Mononuclear cell (primary cell): ENCODE measurements around the gene ETHE1. TPM values are rescaled to one million over a fixed set of nuclear protein-coding genes. Genes with fewer than 3 reads are reported as not detected.
"Not testable (repeated sequence)": the region's sequence is repeated elsewhere in the genome, so short reads cannot be mapped to it uniquely, and the experiment has no call there.

Experiments used
- H3K27me3 ChIP-seq: 2 replicates; pipeline ENCODE4 v1.6.0; 2011; ENCODE audit warnings: low read length, control low read depth; ENCODE audit not compliant: insufficient read depth
- H3K4me1 ChIP-seq: 2 replicates; pipeline ENCODE4 v1.5.1; 2011; ENCODE audit warnings: mild to moderate bottlenecking, low read length, control low read depth; ENCODE audit not compliant: insufficient read depth
- H3K4me3 ChIP-seq: 2 replicates; pipeline ENCODE4 v1.5.1; 2011; ENCODE audit warnings: mild to moderate bottlenecking, low read length, moderate library complexity
- H3K9me3 ChIP-seq: 2 replicates; pipeline ENCODE4 v1.5.1; 2011; ENCODE audit warnings: low read depth, mild to moderate bottlenecking, control low read depth, low read length
- total RNA-seq: library from RNA; depleted of rRNA; stranded (reverse); fragments of >200 nt; gene quantifications from one replicate; pipeline ENCODE4 v1.2.3, GENCODE V29; 2012

The ETHE1 gene
- total RNA-seq, 1 donor, result 30.6 TPM

- Histone ChIP-seq H3K4me1 (peaks cover 48% of the 10 kb centered on the region), H3K27me3 (no peaks in the 10 kb centered on the region), H3K4me3 (no peak overlapping the region), H3K9me3 (no peaks in the 10 kb centered on the region)
Measured at GRCh38 chr19:43560687-43561086, 33.7 kb upstream of the ETHE1 start.

DNA sequence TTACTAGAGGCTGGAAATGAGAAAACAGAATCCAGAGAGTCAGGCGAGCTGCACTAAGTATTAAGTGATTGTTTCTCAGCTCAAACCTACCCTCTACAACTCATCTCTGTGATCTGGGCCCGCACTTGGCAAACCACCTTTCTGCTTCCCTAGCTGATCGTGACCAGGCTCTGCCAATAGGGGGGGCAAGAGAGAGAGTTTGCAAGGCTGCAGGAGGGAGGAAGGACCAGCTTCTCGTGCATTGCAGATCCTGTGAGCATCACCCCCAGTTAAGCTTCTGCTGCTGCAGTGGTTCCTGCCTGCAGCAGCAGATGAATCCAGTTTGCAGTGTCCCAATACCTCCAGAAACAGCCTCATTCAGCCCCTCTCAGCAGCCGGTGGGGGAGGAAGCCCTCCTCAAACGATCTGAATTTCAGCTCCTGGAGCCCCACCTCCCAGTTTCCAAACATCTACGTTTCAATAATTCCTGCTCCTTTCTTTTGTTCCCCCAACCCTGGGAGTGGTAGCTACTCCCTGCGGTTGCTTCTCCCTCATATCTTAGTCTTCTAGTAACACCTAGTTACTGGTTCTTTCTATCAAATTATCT lies 28.3 kb upstream of the ETHE1 start:
- H3K9me3 ChIP-seq, result no peaks in the 10 kb centered on the region
- H3K4me3 ChIP-seq, result no peak overlapping the region
- peaks cover 6% of the 10 kb centered on the region for H3K4me1 ChIP-seq
- H3K27me3 ChIP-seq, result no peaks in the 10 kb centered on the region

- peaks cover 4% of the 10 kb centered on the region for H3K4me1 ChIP-seq
- H3K9me3 ChIP-seq, result no peaks in the 10 kb centered on the region
- H3K4me3 ChIP-seq, result no peak overlapping the region
- no peaks in the 10 kb centered on the region for H3K27me3 ChIP-seq
Measured at GRCh38 chr19:43554317-43554895, 27.4 kb upstream of the ETHE1 start.

DNA sequence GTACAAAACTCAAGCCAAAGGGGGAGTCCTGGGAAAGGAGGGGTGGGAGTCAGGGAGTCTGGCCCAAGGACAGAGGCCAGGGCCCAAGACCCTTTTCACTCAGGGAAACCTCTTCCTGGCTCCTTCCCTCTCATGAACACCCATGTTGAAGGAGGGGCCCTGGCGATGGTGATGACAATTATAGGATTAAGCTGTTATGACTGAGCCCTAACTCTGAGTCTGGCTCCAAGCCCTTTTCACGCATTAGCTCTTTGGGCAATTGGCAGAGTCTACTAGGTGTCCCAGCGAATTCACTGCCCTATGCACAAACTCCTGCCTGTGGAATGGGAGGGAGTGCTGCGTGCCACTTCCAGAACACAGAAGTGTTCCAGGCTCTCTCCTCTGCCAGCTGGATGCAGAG lies 26.7 kb upstream of the ETHE1 start:
- Histone ChIP-seq H3K27me3 (no peaks in the 10 kb centered on the region), H3K4me1 (peaks cover 4% of the 10 kb centered on the region), H3K4me3 (no peak overlapping the region), H3K9me3 (no peaks in the 10 kb centered on the region)

DNA sequence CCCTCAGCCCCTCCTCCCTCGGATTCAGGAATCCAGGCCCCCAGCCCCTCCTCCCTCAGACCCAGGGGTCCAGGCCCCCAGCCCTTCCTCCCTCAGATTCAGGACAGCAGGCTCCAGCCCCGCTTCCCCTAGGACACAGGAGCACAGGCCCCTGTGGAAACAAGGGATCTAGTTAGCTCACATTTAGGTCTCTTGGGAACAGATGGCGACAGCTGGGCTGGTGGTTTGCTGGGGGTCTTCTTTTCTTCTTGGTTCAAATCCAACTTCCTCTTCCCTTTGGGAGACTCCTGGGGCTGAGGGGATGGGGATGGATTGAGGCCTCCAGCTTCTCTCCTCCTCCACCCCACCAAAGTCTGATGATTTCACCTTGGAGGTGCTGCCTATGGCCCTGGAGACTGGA lies 25.6 kb upstream of the ETHE1 start:
- H3K4me3 ChIP-seq, result no peak overlapping the region
- no peaks in the 10 kb centered on the region for H3K27me3 ChIP-seq
- peaks cover 4% of the 10 kb centered on the region for H3K4me1 ChIP-seq
- no peaks in the 10 kb centered on the region for H3K9me3 ChIP-seq

GRCh38 chr19:43552198-43552450 lies 25.1 kb upstream of the ETHE1 start:
- no peaks in the 10 kb centered on the region for H3K9me3 ChIP-seq
- no peak overlapping the region for H3K4me3 ChIP-seq
- H3K27me3 ChIP-seq, result no peaks in the 10 kb centered on the region
- peaks cover 4% of the 10 kb centered on the region for H3K4me1 ChIP-seq

GRCh38 chr19:43551399-43552197 lies 24.6 kb upstream of the ETHE1 start:
- Histone ChIP-seq H3K9me3 (no peaks in the 10 kb centered on the region), H3K4me3 (no peak overlapping the region), H3K27me3 (no peaks in the 10 kb centered on the region), H3K4me1 (peaks cover 4% of the 10 kb centered on the region)

- no peak overlapping the region for H3K4me3 ChIP-seq
- no peaks in the 10 kb centered on the region for H3K27me3 ChIP-seq
- no peaks in the 10 kb centered on the region for H3K4me1 ChIP-seq
- H3K9me3 ChIP-seq, result no peaks in the 10 kb centered on the region
Measured at GRCh38 chr19:43548706-43549105, 21.7 kb upstream of the ETHE1 start.

GRCh38 chr19:43547926-43548325 lies 20.9 kb upstream of the ETHE1 start:
- H3K9me3 ChIP-seq, result not testable (repeated sequence)

DNA sequence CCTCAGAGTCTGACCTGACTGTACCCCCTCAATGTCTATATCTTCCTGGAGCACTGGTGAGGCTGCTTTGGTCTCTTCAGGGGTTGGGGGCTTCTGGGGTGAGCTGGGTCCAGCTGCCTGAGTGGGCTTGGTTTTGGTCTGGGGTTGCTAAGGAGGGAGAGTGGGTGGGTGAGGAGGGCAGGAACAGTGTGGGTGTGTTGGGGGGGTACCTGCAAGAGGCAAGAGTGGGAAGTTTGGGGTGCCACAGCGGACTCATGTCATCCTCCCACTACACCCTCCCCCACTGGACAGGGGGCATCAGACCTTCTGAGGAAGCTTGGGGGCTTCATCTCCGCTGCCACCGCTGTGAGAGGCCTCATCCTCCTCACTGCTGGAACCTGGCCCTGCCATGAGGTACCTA lies 19.6 kb upstream of the ETHE1 start:
- no peaks in the 10 kb centered on the region for H3K27me3 ChIP-seq
- no peaks in the 10 kb centered on the region for H3K9me3 ChIP-seq
- no peaks in the 10 kb centered on the region for H3K4me1 ChIP-seq
- H3K4me3 ChIP-seq, result no peak overlapping the region

More at GRCh38 chr19:43547926-43548325, 20.9 kb upstream of the ETHE1 start:
- not testable (repeated sequence) for H3K27me3 ChIP-seq, H3K4me1 ChIP-seq, H3K4me3 ChIP-seq

GRCh38 chr19:43545981-43546380 lies 19.0 kb upstream of the ETHE1 start:
- H3K4me1 ChIP-seq, result no peaks in the 10 kb centered on the region
- no peaks in the 10 kb centered on the region for H3K27me3 ChIP-seq
- H3K9me3 ChIP-seq, result no peaks in the 10 kb centered on the region
- H3K4me3 ChIP-seq, result no peak overlapping the region

- Histone ChIP-seq H3K4me3 (no peak overlapping the region), H3K27me3 (no peaks in the 10 kb centered on the region), H3K9me3 (no peaks in the 10 kb centered on the region), H3K4me1 (no peaks in the 10 kb centered on the region)
Measured at GRCh38 chr19:43545276-43545675, 18.3 kb upstream of the ETHE1 start.

- Histone ChIP-seq H3K4me3 (no peak overlapping the region), H3K27me3 (no peaks in the 10 kb centered on the region), H3K4me1 (no peaks in the 10 kb centered on the region), H3K9me3 (no peaks in the 10 kb centered on the region)
Measured at GRCh38 chr19:43544077-43544476, 17.1 kb upstream of the ETHE1 start.

GRCh38 chr19:43541920-43542650 lies 15.1 kb upstream of the ETHE1 start:
- no peaks in the 10 kb centered on the region for H3K27me3 ChIP-seq
- no peak overlapping the region for H3K4me3 ChIP-seq
- H3K4me1 ChIP-seq, result no peaks in the 10 kb centered on the region
- H3K9me3 ChIP-seq, result no peaks in the 10 kb centered on the region

DNA sequence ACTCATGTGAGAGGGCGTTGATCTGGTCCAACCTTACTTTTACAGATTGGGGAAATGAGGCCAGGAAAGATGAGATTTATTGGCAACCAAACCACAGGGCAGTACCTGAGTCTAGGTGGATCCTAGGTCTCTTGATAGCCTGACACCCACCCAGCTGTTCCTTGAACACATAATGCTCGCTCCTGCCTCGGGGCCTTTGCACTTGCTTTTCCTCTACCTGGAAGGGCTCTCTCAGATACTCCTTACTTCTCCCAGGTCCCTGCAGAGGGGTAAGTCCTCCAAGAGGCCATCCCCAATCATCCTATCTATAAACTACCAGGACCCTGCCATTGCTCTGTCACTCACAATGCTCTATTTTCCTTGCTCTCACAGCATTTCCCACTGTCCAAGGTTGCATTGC lies 13.4 kb upstream of the ETHE1 start:
- Histone ChIP-seq H3K9me3 (no peaks in the 10 kb centered on the region), H3K4me3 (no peak overlapping the region), H3K27me3 (no peaks in the 10 kb centered on the region), H3K4me1 (no peaks in the 10 kb centered on the region)
